ENCODE results near the gene MAP3K5.

DNA sequence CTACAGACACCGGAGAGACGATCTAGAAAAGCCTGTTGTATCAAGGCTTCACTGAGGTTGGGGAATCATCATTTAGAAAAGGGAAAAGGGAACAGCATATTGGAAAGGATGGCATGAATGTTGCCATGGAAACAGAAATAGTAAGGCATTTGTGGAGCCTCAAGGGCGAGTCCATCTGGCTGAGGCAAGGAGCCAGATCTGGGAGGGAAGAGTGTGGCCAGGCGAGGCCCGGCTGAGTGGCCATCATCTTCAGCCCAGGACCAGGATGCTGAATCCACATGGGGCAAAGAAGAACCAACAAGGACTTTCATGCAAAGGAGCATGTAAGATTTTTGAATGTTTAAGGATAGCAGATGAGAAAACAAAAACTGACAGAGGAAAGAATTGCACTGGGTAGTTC lies 85.8 kb downstream of the MAP3K5 start:
- TF ChIP-seq CTCF (IDR thresholded peaks at IDR 0.05) (no peak), POLR2A (IDR thresholded peaks at IDR 0.05) (no peak)

All from vagina (tissue), 2 donors.